Ishikawa (cell line): Measurements from ENCODE around the gene NUDT15.

Experiments used
- CEBPB ChIP-seq: IDR thresholded peaks from 2 replicates; pipeline ENCODE4 v1.6.1; 2012
- EGR1 ChIP-seq: IDR thresholded peaks from 2 replicates; pipeline ENCODE4 v1.6.1; 2012
- EP300 ChIP-seq: IDR thresholded peaks from 2 replicates; pipeline ENCODE4 v1.6.1; 2012; ENCODE audit warnings: borderline replicate concordance
- FOXM1 ChIP-seq: IDR thresholded peaks from 2 replicates; pipeline ENCODE4 v1.6.1; 2012; ENCODE audit warnings: low read depth, borderline replicate concordance
- MAX ChIP-seq: IDR thresholded peaks from 2 replicates; pipeline ENCODE4 v1.6.1; 2012
- NFIC ChIP-seq: IDR thresholded peaks from 2 replicates; pipeline ENCODE4 v1.6.1; 2012
- RAD21 ChIP-seq: IDR thresholded peaks from 2 replicates; pipeline ENCODE4 v1.6.1; 2012; ENCODE audit warnings: low read depth
- REST ChIP-seq: IDR thresholded peaks from 2 replicates; pipeline ENCODE4 v1.6.1; 2012; ENCODE audit warnings: low read depth, mild to moderate bottlenecking
- TAF1 ChIP-seq: IDR thresholded peaks from 2 replicates; pipeline ENCODE4 v1.6.1; 2012; ENCODE audit warnings: low read depth, mild to moderate bottlenecking
- USF1 ChIP-seq: IDR thresholded peaks from 2 replicates; pipeline ENCODE4 v1.6.1; 2012
- YY1 ChIP-seq: IDR thresholded peaks from 2 replicates; pipeline ENCODE4 v1.6.1; 2012; ENCODE audit warnings: low read depth

- TF ChIP-seq REST: no peak
- no peak for TF ChIP-seq EGR1
- TF ChIP-seq TAF1: no peak
- TF ChIP-seq MAX: no peak
- no peak for TF ChIP-seq RAD21
- no peak for TF ChIP-seq NFIC
- no peak for TF ChIP-seq FOXM1
- TF ChIP-seq YY1: no peak
- no peak for TF ChIP-seq CEBPB
- no peak for TF ChIP-seq EP300
- no peak for TF ChIP-seq USF1
Observed at GRCh38 chr13:48012668-48013067, 24.9 kb upstream of the NUDT15 start.
